HG03342 (cell line): ENCODE measurements around the gene FILIP1L.

Source experiments
- ATAC-seq: cut with Tn5 transposase; IDR thresholded peaks from one replicate; pipeline ENCODE4 v1.9.1; 2021; ENCODE audit warnings: mild to moderate bottlenecking, moderate library complexity; ENCODE audit not compliant: unreplicated experiment

The FILIP1L gene

GRCh38 chr3:100019719-100020118 is 94.6 kb downstream of the FILIP1L start:
- no peak for ATAC-seq

- no peak for ATAC-seq
Measured at GRCh38 chr3:100018806-100019205, 95.5 kb downstream of the FILIP1L start.

DNA sequence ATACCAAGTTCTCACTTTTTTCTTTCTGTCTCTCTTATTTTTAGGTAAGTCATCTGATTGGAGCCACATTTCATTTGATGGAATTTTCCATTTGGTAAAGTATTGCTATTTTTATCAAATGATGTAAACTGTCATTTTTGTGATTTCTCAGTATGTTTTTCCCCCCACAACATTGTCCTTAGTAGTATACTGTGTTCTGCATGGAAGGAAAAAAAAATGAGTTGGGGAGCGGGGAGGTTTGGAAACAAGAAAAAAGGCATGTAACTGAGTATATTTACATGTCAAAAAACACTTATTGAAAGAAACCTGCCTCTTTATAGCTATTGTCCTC is 104.2 kb downstream of the FILIP1L start:
- ATAC-seq: no peak

- no peak for ATAC-seq
Measured at GRCh38 chr3:100009276-100010086, 104.8 kb downstream of the FILIP1L start.

- ATAC-seq: no peak
Measured at GRCh38 chr3:100008081-100008698, 106.1 kb downstream of the FILIP1L start.

DNA sequence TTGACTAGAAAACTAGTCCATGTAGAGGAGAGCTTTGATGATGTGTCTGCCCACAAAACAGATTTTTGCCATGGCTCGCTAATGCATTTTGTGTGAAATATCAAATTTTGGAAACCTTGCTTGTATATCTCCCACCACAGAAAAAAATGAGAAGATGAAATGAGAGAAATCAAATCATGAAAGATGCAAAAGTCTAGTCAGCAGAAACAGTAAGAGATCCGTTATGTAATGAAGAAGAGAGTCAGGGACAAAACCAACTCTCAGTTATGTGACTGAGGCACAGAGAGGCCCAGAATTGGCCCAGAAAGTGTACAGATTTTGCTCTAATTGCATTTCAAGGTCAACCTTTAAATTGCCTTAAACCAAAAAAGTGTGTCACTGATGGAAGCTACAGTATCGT is 107.0 kb downstream of the FILIP1L start:
- no peak for ATAC-seq

DNA sequence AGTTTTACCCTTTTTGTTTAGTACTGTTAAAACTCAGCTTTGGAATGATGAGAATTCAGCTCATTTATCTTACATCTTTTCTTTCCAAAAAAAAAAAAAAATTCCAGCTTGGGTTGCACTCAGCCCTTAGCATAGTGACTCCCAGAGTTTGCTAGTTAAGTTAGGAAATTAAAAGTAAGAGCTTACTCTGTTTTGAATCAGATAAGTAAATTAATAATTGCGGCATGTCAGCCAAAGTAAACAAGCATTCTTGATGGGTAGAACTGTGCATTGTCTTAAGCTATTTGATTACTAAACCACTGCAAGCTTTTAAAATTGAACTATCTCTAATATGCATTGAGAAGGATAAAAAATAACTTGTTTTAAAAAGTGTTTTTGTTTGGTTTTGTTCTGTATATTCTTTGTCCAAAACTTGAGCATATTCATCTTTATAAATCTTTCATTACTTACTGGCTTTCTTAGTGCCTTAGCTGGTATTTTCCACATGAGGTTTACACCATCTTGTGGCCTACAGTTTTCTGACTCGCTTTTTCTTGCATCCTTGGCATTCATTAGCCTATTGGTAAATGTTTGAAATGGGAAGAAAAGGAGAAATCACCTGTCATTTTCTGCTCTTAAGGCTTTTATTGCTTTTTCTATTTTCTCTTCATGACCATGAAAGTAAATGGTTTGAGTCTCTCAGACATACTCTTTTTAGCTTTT is 107.6 kb downstream of the FILIP1L start:
- ATAC-seq: no peak

- ATAC-seq: no peak
Measured at GRCh38 chr3:100005665-100006393, 108.5 kb downstream of the FILIP1L start.

- no peak for ATAC-seq
Measured at GRCh38 chr3:100004931-100005330, 109.4 kb downstream of the FILIP1L start.

DNA sequence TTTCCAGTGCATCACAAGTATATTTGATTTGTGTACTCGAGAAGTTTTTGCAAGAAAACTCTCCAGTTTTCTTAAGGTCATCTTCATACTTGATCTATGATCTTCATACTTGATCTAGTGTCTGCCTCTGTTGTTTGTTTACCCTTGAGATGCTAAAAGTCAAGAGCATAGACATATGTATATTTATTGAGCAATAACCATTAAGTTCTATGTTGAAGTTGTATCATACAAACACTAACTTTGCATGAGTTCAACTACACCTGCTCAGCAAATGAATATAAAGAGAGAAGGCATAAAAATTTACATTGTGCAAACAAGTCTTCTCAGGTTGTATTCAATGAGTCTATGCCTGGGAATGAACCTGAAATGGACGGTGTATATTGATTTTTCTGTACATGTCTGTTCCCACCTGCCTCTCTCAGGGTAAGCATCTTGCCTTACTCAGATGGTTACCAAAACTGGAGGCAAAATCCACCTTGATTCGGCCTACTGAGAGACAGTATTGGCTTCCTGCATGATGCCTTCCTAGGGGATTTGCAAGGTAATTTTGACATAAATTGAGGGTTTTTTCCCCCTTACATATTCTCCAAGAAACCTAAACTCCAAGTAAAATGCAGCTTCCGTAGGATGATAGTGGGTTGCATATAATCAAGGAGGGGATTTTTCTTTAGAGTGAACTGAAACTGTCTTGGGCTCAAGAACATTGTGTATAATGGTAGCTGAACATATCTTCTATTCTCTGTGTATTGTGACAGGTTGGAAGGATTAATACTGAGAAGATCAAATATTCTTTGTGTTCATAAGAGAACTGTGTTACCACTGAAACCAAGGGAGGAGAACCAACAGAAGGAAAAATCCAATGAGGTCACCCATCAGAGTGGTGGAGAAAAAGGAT is 110.4 kb downstream of the FILIP1L start:
- no peak for ATAC-seq

DNA sequence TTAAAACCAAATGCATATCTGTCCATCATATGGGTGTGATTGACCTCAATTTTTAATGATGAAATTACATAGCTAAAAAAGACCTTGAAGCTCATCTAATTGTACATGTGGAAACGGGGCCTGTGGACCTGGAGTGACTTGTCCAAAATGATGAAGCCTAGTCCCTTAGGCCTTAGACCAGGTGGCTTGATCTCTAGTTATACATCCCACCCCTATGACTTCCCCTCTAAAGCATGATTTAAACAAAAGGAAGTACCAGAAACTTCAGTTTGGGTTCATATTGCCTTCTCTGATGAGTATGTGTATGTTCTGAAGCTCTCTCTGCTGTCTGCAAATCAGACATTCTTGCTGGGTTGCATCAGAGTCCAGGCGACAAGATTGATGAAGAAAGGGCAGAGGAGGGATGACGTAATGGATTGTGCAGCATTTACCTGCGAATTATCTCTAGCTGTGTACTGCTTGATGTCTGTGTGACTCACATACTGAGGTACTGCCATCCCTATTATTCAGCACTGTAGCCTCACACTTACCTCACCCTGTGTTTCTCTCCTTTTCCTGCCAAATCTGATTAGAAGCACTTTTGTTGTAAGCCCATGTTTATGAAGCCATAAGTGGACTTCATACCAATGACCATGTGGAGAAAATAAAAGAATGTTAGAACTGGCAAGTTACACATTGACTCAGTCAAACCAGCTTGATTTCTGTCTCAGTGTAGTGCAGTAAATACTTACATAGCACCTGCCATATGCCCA is 111.5 kb downstream of the FILIP1L start:
- ATAC-seq: no peak

DNA sequence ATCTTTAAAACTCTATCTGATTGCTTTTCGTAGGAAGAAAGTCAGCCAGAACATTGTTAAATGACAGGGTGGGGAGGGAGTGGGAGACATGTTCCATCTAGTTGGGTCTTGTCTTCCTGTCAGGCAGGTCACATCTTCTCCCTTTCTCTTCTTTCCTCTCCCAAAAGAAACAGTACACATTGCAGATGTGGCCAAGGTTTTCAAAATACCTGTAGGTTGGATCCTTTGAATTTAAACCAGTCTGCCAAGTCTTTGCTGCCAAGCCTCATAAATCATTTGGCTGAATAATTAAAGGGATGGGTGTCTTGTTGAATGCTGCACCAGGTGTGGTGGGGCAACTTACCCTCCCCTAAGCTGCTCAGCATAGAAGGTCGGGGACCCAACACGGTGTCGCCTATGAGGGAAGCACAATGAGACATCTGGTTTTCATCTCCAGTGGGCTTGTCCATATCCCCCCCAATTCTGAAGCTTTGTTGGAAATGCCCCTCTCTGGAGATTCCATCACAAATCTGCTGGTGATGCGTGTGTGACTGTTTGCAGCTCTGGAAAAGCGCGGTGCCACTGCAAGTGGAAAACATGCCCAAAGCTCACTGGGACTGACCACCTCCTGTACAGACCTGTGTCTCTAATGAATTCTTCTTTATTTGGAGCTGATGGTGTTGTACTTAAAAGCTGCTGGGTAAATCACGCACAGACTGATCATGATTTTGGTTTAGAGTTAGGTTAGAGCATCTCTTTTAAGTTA is 112.6 kb downstream of the FILIP1L start:
- no peak for ATAC-seq

- ATAC-seq: no peak
Measured at GRCh38 chr3:100001083-100001482, 113.2 kb downstream of the FILIP1L start.

DNA sequence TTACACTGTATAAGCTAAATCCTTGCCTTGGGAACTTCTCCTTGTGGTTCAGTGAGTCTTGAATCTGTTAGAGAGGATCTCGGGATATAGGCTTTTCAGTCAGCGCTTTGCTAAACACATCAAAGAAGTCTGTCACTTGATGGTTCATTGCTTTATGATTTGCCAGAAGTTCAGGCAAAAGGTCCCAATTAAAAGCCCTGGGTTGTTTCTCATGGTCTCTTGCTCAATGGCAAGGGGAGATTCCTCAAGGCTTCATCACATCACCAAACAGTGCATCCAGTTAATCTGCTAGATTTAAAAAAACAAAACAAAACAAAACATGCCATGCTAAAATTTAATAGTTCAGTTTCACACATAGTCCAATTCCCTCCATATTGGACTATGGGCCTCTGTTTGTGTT is 114.8 kb downstream of the FILIP1L start:
- ATAC-seq: no peak

DNA sequence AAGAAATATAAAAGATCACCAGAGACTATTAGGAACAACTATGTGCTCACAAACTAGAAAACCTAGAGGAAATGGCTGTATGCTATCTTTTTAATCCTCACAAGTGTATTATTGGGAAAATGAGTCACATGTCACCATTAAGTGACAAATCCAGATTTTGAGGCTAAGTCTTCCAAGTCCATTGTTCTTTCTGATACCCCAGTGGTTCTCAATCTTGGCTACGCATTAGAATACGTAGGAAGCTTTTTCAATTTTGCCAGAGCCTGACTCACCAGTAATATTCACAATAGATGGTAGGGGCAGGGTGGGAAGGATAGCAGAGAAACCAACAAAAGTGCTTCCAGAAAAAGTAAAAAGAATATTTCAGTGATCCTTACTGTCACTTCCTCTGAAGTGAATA is 117.0 kb downstream of the FILIP1L start:
- ATAC-seq: no peak

GRCh38 chr3:99990179-99990578 is 124.1 kb downstream of the FILIP1L start:
- ATAC-seq: no peak

GRCh38 chr3:99984668-99985067 is 129.6 kb downstream of the FILIP1L start:
- no peak for ATAC-seq

GRCh38 chr3:99984139-99984538 is 130.2 kb downstream of the FILIP1L start:
- ATAC-seq: no peak

DNA sequence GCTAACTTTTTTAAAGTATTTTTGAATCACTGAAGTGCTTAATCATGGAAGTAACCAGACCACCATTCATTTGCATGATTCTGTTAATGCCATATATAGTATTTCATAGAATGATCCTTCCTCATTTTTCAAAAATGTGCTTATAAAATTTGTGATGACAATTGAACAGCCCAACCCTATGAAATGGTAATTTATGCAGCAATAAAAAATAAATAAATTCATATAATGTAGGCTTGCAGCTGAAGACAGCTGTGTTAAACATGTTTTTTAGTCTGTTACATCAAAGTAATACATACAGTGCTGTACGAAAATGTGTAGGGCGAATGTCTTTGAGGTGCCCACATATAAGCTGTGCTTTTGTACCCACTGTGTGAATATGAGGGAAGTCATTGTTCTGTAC is 131.7 kb downstream of the FILIP1L start:
- no peak for ATAC-seq
